Endothelial cell of umbilical vein (primary cell): ENCODE measurements around the gene PEX16. TPM values are rescaled to one million over a fixed set of nuclear protein-coding genes. Genes with fewer than 3 reads are reported as not detected.

ENCODE experiments used
- BruUV-seq: library from RNA; stranded (reverse); fragments of 400-500 nt; replicated peaks from 2 replicates; lab custom pipeline; 2021; lab: Mats Ljungman, UMichigan
- CTCF ChIA-PET: fragments of 300-600, 350-600 bp; sonication (Branson Sonifier 250); formaldehyde crosslinking; loops from one replicate; lab custom pipeline; 2021; ENCODE audit warnings: antibody characterized with exemption, inconsistent platforms; lab: Charles Lee
- POLR2A ChIA-PET: fragments of 300-600, 350-600 bp; sonication (Branson Sonifier 250); formaldehyde crosslinking; loops from one replicate; lab custom pipeline; 2021; ENCODE audit warnings: antibody characterized with exemption, inconsistent platforms; lab: Charles Lee
- DNase-seq: peaks from one replicate; pipeline ENCODE4 v3.0.0-alpha.2; 2011; ENCODE audit warnings: low read depth, low spot score
- FAIRE-seq: peaks from 2 replicates; lab custom pipeline; 2011; peaks lifted over from hg19 to GRCh38; lab: Jason Lieb, UNC
- H2AFZ ChIP-seq: 2 replicates; pipeline ENCODE4 v1.6.0; 2012; ENCODE audit warnings: low read depth, low read length, control low read depth, inconsistent platforms
- H3K27ac ChIP-seq: 2 replicates; pipeline ENCODE4 v1.5.1; 2011; ENCODE audit warnings: low read depth, mild to moderate bottlenecking, control low read depth, low read length, moderate library complexity; ENCODE audit not compliant: insufficient read depth
- H3K27me3 ChIP-seq, 2 experiments: 2 replicates each; pipeline versions ENCODE4 v1.6.0 to v1.6.1; 2011; ENCODE audit warnings: low read length in 2 of 2, mixed read lengths in 1 of 2; ENCODE audit not compliant: control insufficient read depth in 2 of 2, insufficient read depth in 2 of 2
- H3K36me3 ChIP-seq, 2 experiments: 2 replicates in 1 of 2; 3 replicates in 1 of 2; pipeline ENCODE4 v1.5.1; 2011; ENCODE audit warnings: low read length in 2 of 2, mild to moderate bottlenecking in 1 of 2, moderate library complexity in 1 of 2; ENCODE audit not compliant: control insufficient read depth in 2 of 2, insufficient read depth in 2 of 2; ENCODE audit errors: extremely low read depth in 1 of 2
- H3K4me1 ChIP-seq: 3 replicates; pipeline ENCODE4 v1.5.1; 2011; ENCODE audit warnings: mild to moderate bottlenecking, low read length; ENCODE audit not compliant: control insufficient read depth, insufficient read depth; ENCODE audit errors: extremely low read depth
- H3K4me2 ChIP-seq: 2 replicates; pipeline ENCODE4 v1.6.1; 2011; ENCODE audit warnings: low read length, control low read depth, mixed read lengths; ENCODE audit not compliant: insufficient read depth
- H3K4me3 ChIP-seq, 3 experiments: fragments of 200-600 bp in 1 of 3; sonication (generic), shearing (Covaris generic) in 1 of 3; replicated peaks in 1 of 3; 2 replicates each; pipeline ENCODE4 v1.5.1; 2011 to 2016; ENCODE audit warnings: control low read depth in 3 of 3, low read length in 3 of 3, mild to moderate bottlenecking in 2 of 3, inconsistent platforms in 1 of 3, low read depth in 1 of 3, moderate library complexity in 1 of 3; ENCODE audit not compliant: insufficient read depth in 1 of 3
- H3K79me2 ChIP-seq: 2 replicates; pipeline ENCODE4 v1.6.0; 2012; ENCODE audit warnings: low read length, inconsistent platforms; ENCODE audit not compliant: control insufficient read depth, insufficient read depth
- H3K9ac ChIP-seq: replicated peaks from 2 replicates; pipeline ENCODE3; 2011; ENCODE audit warnings: low read length, control low read depth; ENCODE audit not compliant: insufficient read depth; ENCODE audit errors: extremely low read depth
- H3K9me1 ChIP-seq: replicated peaks from 3 replicates; pipeline ENCODE4 v1.6.0; 2011; ENCODE audit warnings: mild to moderate bottlenecking, low read length; ENCODE audit not compliant: control insufficient read depth, insufficient read depth; ENCODE audit errors: extremely low read depth
- H3K9me3 ChIP-seq: replicated peaks from 2 replicates; pipeline ENCODE4 v1.5.1; 2012; ENCODE audit warnings: low read length, inconsistent platforms; ENCODE audit not compliant: control insufficient read depth, insufficient read depth
- H4K20me1 ChIP-seq: replicated peaks from 2 replicates; pipeline ENCODE3; 2011; ENCODE audit warnings: mild to moderate bottlenecking, low read length; ENCODE audit not compliant: control insufficient read depth, insufficient read depth; ENCODE audit errors: extremely low read depth
- EZH2 ChIP-seq: IDR thresholded peaks from 2 replicates; pipeline ENCODE4 v1.6.1; 2012; ENCODE audit warnings: borderline replicate concordance, low read depth, mild to moderate bottlenecking, moderate library complexity, low read length, inconsistent platforms; ENCODE audit not compliant: severe bottlenecking
- FOS ChIP-seq: IDR thresholded peaks from 2 replicates; pipeline ENCODE4 v1.6.1; 2011; ENCODE audit warnings: mild to moderate bottlenecking, low read length, moderate library complexity, borderline replicate concordance; ENCODE audit not compliant: insufficient read depth
- GATA2 ChIP-seq: IDR thresholded peaks from 2 replicates; pipeline ENCODE4 v1.7.0; 2011; ENCODE audit warnings: low read depth, mild to moderate bottlenecking, moderate library complexity, mixed read lengths, low read length; ENCODE audit not compliant: insufficient read length, insufficient read depth
- JUN ChIP-seq: IDR thresholded peaks from 2 replicates; pipeline ENCODE4 v1.6.1; 2011; ENCODE audit warnings: borderline replicate concordance, low read depth; ENCODE audit not compliant: insufficient read length, insufficient read depth
- POLR2A ChIP-seq: IDR thresholded peaks from 2 replicates; pipeline ENCODE4 v1.6.1; 2012; ENCODE audit warnings: low read depth, mild to moderate bottlenecking, control low read depth, low read length
- POLR2AphosphoS5 ChIP-seq: IDR thresholded peaks from 2 replicates; pipeline ENCODE4 v1.6.1; 2012; ENCODE audit warnings: low read depth, mild to moderate bottlenecking, control low read depth, low read length, moderate library complexity; ENCODE audit not compliant: insufficient read depth
- dilution Hi-C: fragments of 300-500 bp; cut with MboI; formaldehyde crosslinking; loops from one replicate; pipeline ENCODE4 v1.15.0; 2019; ENCODE audit warnings: low sequenced_read_pairs; ENCODE audit not compliant: extremely low pct_ligation_motif_present
- intact Hi-C: fragments of 100-400 bp; cut with micrococcal nuclease; formaldehyde crosslinking; loops from one replicate; pipeline ENCODE4 v1.10.0; 2022
- polyA plus RNA-seq, 4 experiments: library from polyadenylated mRNA; depleted of rRNA in 3 of 4; stranded (reverse) in 3 of 4; unstranded in 1 of 4; fragments of >200 nt; gene quantifications; 2 replicates each; pipeline versions ENCODE4 v1.2.1 to v1.2.3, GENCODE V29; 2011 to 2012; ENCODE audit warnings: missing spikeins in 1 of 4
- total RNA-seq: library from RNA; stranded (reverse); gene quantifications from 2 replicates; pipeline ENCODE4 v1.2.3, GENCODE V29; 2021
- TF ChIP-seq, protein P1 (sequence below): IDR thresholded peaks from 2 replicates; pipeline ENCODE4 v1.6.1; 2011; ENCODE audit not compliant: insufficient read depth, insufficient read length
- TF ChIP-seq, protein P2 (sequence below), 2 donors: IDR thresholded peaks; 1 replicate in 1 of 2; 2 replicates in 1 of 2; pipeline ENCODE4 v1.5.1; 2011; ENCODE audit warnings: low read length in 2 of 2, mild to moderate bottlenecking in 2 of 2, moderate library complexity in 2 of 2, control low read depth in 1 of 2, inconsistent platforms in 1 of 2, low read depth in 1 of 2; ENCODE audit not compliant: insufficient read depth in 1 of 2; ENCODE audit errors: extremely low read depth in 1 of 2

PEX16 gene
- total and polyA plus RNA-seq, 2 donors (not counting 3 experiments of a cell fraction or from before 2014, with no cell fraction given), result 27.4 to 32.2 TPM

- no TSS peak for BruUV-seq
- H3K27me3 ChIP-seq, result peaks cover 9 to 14% of the 10 kb centered on the region in 2 experiments
- no peak overlapping the region for H3K4me2 ChIP-seq
- DNase-seq (no peak), FAIRE-seq (no peak)
- POLR2A ChIA-PET, result no interaction called here
- H3K9me3 ChIP-seq, result no peaks in the 10 kb centered on the region
- H2AFZ ChIP-seq, result no peak overlapping the region
- H3K9ac ChIP-seq, result no peak overlapping the region
- TF ChIP-seq JUN (no peak), POLR2A (no peak), FOS (no peak), POLR2AphosphoS5 (no peak), EZH2 (no peak), GATA2 (no peak)
- TF ChIP-seq, protein P1, sequence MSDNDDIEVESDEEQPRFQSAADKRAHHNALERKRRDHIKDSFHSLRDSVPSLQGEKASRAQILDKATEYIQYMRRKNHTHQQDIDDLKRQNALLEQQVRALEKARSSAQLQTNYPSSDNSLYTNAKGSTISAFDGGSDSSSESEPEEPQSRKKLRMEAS, result no peak
- TF ChIP-seq, protein P2, sequence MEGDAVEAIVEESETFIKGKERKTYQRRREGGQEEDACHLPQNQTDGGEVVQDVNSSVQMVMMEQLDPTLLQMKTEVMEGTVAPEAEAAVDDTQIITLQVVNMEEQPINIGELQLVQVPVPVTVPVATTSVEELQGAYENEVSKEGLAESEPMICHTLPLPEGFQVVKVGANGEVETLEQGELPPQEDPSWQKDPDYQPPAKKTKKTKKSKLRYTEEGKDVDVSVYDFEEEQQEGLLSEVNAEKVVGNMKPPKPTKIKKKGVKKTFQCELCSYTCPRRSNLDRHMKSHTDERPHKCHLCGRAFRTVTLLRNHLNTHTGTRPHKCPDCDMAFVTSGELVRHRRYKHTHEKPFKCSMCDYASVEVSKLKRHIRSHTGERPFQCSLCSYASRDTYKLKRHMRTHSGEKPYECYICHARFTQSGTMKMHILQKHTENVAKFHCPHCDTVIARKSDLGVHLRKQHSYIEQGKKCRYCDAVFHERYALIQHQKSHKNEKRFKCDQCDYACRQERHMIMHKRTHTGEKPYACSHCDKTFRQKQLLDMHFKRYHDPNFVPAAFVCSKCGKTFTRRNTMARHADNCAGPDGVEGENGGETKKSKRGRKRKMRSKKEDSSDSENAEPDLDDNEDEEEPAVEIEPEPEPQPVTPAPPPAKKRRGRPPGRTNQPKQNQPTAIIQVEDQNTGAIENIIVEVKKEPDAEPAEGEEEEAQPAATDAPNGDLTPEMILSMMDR (IDR thresholded peaks at IDR 0.05; ENCODE audit: extremely low read depth in 1 of 2, insufficient read depth in 1 of 2, low read depth in 1 of 2, low read length in 2 of 2), result no peak
- H3K9me1 ChIP-seq, result no peaks in the 10 kb centered on the region
- no peak overlapping the region for H3K4me3 ChIP-seq
- CTCF ChIA-PET, result no interaction called here
- H3K4me1 ChIP-seq, result no peaks in the 10 kb centered on the region
- no peak overlapping the region for H3K27ac ChIP-seq
- intact Hi-C loops, result no loop called here
- dilution Hi-C loops, result no loop called here
- H3K36me3 ChIP-seq, result peaks cover 0 to 6% of the 10 kb centered on the region in 2 experiments
- H3K79me2 ChIP-seq, result no peaks in the 10 kb centered on the region
- H4K20me1 ChIP-seq, result no peaks in the 10 kb centered on the region
Measured at GRCh38 chr11:45927684-45928413, 10.2 kb upstream of the PEX16 start.
